ENCODE results near the gene FOXP1. TPM values are rescaled to one million over a fixed set of nuclear protein-coding genes. Genes with fewer than 3 reads are reported as not detected.

FOXP1 gene
- total and polyA plus RNA-seq, 2 donors = 26.1 to 42.3 TPM

DNA sequence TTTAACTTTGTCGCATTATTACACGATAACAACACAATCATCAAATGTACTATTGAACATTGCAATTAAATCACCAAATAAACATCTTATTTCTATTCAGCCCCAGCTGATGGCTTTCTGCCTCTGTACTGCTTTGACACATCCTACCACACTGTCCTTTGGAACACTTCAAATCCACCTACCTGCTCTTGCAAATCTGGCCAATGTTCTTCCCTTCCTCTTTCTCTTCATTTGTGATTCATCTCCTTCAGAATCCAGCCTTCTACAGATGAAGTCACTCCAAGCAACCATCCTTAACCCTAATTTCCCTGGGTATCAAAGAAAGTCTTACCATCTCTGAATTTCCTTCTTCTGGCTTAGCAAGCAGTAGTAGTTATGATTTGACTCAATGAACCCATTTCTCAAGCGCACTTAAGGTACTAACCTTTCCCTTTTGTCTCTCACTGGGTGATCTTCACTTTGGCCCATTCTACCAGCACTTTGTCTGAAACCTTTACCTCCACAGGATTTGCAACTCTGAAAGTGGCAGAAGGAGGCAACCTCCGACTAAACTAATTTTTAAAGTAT lies 502.9 kb downstream of the FOXP1 start:
- Histone ChIP-seq H3K9me3 (ENCODE audit: control insufficient read depth in 2 of 2, insufficient read depth in 1 of 2, low read length in 1 of 2) (no peaks in the 10 kb centered on the region), H3K4me3 (ENCODE audit: low read length in 2 of 2) (no peak overlapping the region), H3K27ac (ENCODE audit: low read depth in 1 of 2, low read length in 1 of 2) (no peak overlapping the region), H3K4me1 (ENCODE audit: control insufficient read depth in 2 of 2, insufficient read depth in 2 of 2, low read length in 2 of 2) (peaks cover 4 to 10% of the 10 kb centered on the region in 2 donors), H3K36me3 (ENCODE audit: control insufficient read depth in 2 of 2, insufficient read depth in 2 of 2, low read length in 1 of 2) (peaks cover 0 to 3% of the 10 kb centered on the region in 2 donors), H3K27me3 (ENCODE audit: control insufficient read depth in 2 of 2, insufficient read depth in 1 of 2, low read length in 1 of 2) (no peaks in the 10 kb centered on the region)
- WGBS = 97% methylated on average over 4 of the region's 4 CpGs
- DNase-seq (ENCODE audit: low read depth in 6 of 9, low spot score in 9 of 9) = no peak

DNA sequence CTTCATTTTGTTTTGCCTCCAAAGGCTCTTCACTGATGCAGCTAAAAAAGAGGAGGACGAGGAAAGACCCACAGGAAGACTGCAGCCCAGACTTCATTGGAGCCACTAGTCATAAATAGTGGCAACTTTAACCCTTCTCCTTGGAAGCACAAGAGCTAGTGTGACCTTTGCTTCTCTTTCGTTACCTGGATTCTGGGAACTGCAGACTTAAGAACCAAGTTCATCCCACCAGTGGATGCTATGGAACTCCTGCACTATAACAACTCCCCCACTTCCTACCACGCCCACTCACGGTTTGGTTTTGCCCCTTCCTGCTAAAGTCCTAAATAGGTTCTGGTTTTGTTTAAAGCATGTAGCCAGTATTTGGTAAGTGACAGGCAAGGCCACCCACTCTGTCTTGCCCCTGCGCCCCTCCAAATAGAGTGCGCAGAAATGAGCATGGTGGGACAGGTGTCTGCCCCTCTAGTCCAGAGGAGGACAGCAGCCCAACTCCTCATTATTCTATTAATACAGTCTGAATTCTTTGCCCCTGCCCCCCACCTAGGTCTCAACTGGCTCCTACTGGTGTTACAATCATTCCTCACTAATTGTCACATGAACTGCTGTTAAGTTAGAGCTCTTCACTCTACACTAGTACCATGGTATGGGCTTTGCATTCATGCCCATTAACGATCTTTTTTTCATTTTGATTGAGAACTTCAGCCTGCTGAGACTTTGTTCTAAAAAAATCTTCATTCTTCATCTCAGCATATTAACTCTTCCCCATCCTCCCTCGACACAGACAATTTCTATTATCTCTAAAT lies 504.6 kb downstream of the FOXP1 start:
- 95% methylated on average over 8 of the region's 8 CpGs for WGBS
- DNase-seq (ENCODE audit: low read depth in 6 of 9, low spot score in 9 of 9) = no peak
- Histone ChIP-seq H3K36me3 (ENCODE audit: control insufficient read depth in 2 of 2, insufficient read depth in 2 of 2, low read length in 1 of 2) (peaks cover 0 to 10% of the 10 kb centered on the region in 2 donors), H3K4me1 (ENCODE audit: control insufficient read depth in 2 of 2, insufficient read depth in 2 of 2, low read length in 2 of 2) (peaks cover 4 to 10% of the 10 kb centered on the region in 2 donors), H3K27me3 (ENCODE audit: control insufficient read depth in 2 of 2, insufficient read depth in 1 of 2, low read length in 1 of 2) (no peaks in the 10 kb centered on the region), H3K9me3 (ENCODE audit: control insufficient read depth in 2 of 2, insufficient read depth in 1 of 2, low read length in 1 of 2) (no peaks in the 10 kb centered on the region), H3K4me3 (ENCODE audit: low read length in 2 of 2) (no peak overlapping the region), H3K27ac (ENCODE audit: low read depth in 1 of 2, low read length in 1 of 2) (no peak overlapping the region)

DNA sequence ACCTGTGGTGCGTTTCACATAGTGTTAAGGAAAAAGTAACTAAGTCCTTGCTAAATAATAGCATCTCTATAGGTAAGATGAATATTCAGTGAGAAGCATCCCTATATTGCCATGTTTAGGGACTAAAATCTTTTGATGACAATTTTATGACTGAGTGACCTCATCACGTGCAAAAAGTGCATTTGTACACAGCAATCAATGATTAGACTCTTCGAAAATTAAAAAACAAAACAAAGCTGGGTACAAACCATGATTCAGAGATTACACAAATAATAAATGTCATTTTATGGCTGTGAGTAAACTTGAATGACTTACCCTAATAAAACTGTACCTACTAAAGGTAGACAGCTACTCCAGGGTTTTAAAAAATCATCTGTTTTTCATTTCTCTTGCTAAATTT lies 505.3 kb downstream of the FOXP1 start:
- Histone ChIP-seq H3K27me3 (ENCODE audit: control insufficient read depth in 2 of 2, insufficient read depth in 1 of 2, low read length in 1 of 2) (no peaks in the 10 kb centered on the region), H3K4me1 (ENCODE audit: control insufficient read depth in 2 of 2, insufficient read depth in 2 of 2, low read length in 2 of 2) (peaks cover 4 to 9% of the 10 kb centered on the region in 2 donors), H3K4me3 (ENCODE audit: low read length in 2 of 2) (no peak overlapping the region), H3K27ac (ENCODE audit: low read depth in 1 of 2, low read length in 1 of 2) (no peak overlapping the region), H3K36me3 (ENCODE audit: control insufficient read depth in 2 of 2, insufficient read depth in 2 of 2, low read length in 1 of 2) (peaks cover 0 to 15% of the 10 kb centered on the region in 2 donors), H3K9me3 (ENCODE audit: control insufficient read depth in 2 of 2, insufficient read depth in 1 of 2, low read length in 1 of 2) (no peaks in the 10 kb centered on the region)
- 96% methylated on average over 3 of the region's 3 CpGs for WGBS
- DNase-seq (ENCODE audit: low read depth in 6 of 9, low spot score in 9 of 9) = no peak

DNA sequence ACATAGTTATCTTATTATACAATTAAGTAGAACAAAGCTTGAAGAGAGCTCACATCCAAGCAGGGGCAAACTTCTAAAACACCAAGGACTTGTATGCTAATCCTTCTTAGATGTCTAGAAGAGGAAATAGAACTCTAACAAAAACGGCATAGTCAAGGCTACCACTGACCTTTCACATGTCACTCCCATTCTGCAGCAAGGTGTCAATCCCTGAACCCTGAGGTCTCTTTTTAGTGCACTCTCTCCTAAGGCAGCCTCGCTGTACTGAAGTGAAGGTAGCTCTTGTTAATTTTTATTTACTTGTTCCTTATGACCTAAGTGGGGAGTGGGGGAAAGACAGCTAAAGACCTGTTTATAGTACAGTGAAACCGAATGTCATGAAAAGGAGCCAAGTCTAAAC lies 506.5 kb downstream of the FOXP1 start:
- H3K27ac ChIP-seq (ENCODE audit: low read depth in 1 of 2, low read length in 1 of 2) = no peak overlapping the region
- DNase-seq (ENCODE audit: low read depth in 6 of 9, low spot score in 9 of 9) = no peak
- H3K36me3 ChIP-seq (ENCODE audit: control insufficient read depth in 2 of 2, insufficient read depth in 2 of 2, low read length in 1 of 2) = peaks cover 0 to 15% of the 10 kb centered on the region in 2 donors
- H3K27me3 ChIP-seq (ENCODE audit: control insufficient read depth in 2 of 2, insufficient read depth in 1 of 2, low read length in 1 of 2) = no peaks in the 10 kb centered on the region
- peaks cover 4 to 5% of the 10 kb centered on the region in 2 donors for H3K4me1 ChIP-seq (ENCODE audit: control insufficient read depth in 2 of 2, insufficient read depth in 2 of 2, low read length in 2 of 2)
- H3K4me3 ChIP-seq (ENCODE audit: low read length in 2 of 2) = no peak overlapping the region
- 86% methylated on average over 3 of the region's 3 CpGs for WGBS
- no peaks in the 10 kb centered on the region for H3K9me3 ChIP-seq (ENCODE audit: control insufficient read depth in 2 of 2, insufficient read depth in 1 of 2, low read length in 1 of 2)

DNA sequence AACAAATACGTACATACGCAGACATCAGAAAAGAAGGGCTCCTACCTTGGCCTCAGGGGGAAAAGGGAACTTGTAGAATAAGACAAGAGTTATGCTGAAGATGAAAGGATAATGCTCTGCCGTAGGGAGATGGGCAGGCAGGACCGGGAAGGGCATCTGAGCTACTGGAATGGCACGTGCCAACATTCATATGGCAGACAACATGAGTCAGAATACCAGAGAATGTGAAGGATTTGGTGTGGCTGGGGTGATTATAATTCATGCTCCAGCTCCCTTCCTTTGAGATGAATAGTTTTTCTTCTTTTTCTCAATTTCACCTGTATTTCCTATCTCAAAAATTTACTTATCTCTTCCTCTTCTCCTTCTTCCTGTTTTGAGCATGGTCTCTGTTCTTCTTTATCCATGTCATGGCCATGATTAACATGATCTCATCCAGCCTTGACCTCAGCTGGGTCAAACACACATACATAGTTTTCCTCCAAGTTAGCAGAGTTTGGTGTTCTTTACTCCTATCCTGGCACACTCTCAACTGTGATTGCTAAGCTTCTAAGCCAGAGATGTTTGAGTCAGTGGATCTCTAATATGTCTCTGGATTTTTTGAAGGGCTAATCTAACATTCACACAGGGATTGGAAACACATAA lies 507.0 kb downstream of the FOXP1 start:
- Histone ChIP-seq H3K27me3 (ENCODE audit: control insufficient read depth in 2 of 2, insufficient read depth in 1 of 2, low read length in 1 of 2) (no peaks in the 10 kb centered on the region), H3K4me3 (ENCODE audit: low read length in 2 of 2) (no peak overlapping the region), H3K27ac (ENCODE audit: low read depth in 1 of 2, low read length in 1 of 2) (no peak overlapping the region), H3K36me3 (ENCODE audit: control insufficient read depth in 2 of 2, insufficient read depth in 2 of 2, low read length in 1 of 2) (peaks cover 0 to 15% of the 10 kb centered on the region in 2 donors), H3K4me1 (ENCODE audit: control insufficient read depth in 2 of 2, insufficient read depth in 2 of 2, low read length in 2 of 2) (peaks cover 4 to 5% of the 10 kb centered on the region in 2 donors), H3K9me3 (ENCODE audit: control insufficient read depth in 2 of 2, insufficient read depth in 1 of 2, low read length in 1 of 2) (no peaks in the 10 kb centered on the region)
- no peak for DNase-seq (ENCODE audit: low read depth in 6 of 9, low spot score in 9 of 9)
- 95% methylated on average over 5 of the region's 5 CpGs for WGBS

DNA sequence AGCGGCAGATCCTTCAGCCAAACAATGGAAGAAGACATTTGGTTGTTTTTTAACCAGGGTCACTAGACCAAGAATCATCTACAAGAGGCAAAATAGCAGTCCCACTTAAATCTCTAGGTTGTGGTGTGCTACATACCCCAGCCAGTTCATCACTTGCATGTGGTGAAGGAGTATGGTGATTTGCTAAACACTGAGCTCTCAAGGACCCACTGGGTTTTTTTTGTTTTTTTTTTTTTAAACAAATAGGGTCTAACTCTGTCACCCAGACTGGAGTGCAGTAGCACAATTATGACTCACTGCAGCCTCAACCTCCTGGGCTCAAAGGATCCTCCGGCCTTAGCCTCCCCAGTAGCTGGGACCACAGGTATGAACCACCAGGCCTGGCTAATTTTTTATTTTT lies 508.0 kb downstream of the FOXP1 start:
- no peak for DNase-seq (ENCODE audit: low read depth in 6 of 9, low spot score in 9 of 9)
- Histone ChIP-seq H3K27ac (ENCODE audit: low read depth in 1 of 2, low read length in 1 of 2) (no peak overlapping the region), H3K27me3 (ENCODE audit: control insufficient read depth in 2 of 2, insufficient read depth in 1 of 2, low read length in 1 of 2) (no peaks in the 10 kb centered on the region), H3K4me1 (ENCODE audit: control insufficient read depth in 2 of 2, insufficient read depth in 2 of 2, low read length in 2 of 2) (peaks cover 6 to 15% of the 10 kb centered on the region in 2 donors), H3K4me3 (ENCODE audit: low read length in 2 of 2) (no peak overlapping the region), H3K36me3 (ENCODE audit: control insufficient read depth in 2 of 2, insufficient read depth in 2 of 2, low read length in 1 of 2) (peaks cover 0 to 13% of the 10 kb centered on the region in 2 donors), H3K9me3 (ENCODE audit: control insufficient read depth in 2 of 2, insufficient read depth in 1 of 2, low read length in 1 of 2) (no peaks in the 10 kb centered on the region)
- 97% methylated on average over 2 of the region's 2 CpGs for WGBS

DNA sequence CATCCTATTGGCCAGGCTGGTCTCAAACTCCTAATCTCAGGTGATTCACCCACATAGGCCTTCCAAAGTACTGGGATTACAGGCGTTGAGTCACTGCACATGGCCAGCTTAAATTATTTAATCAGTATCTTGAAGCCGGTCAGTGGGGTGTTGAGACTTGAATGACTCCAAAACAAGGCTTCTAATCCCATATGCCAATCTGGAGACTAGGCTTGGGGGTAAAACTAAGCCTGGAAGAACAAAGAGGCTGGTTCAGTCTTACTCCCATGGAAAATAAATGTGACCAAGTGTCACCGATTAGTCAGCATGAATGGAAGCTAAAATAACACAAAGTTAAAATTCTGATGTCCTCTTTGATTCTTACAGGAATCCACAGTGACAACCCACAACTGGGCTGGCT lies 509.1 kb downstream of the FOXP1 start:
- no peak for DNase-seq (ENCODE audit: low read depth in 6 of 9, low spot score in 9 of 9)
- 97% methylated on average over 3 of the region's 3 CpGs for WGBS
- H3K4me3 ChIP-seq (ENCODE audit: low read length in 2 of 2) = no peak overlapping the region
- peaks cover 0 to 13% of the 10 kb centered on the region in 2 donors for H3K36me3 ChIP-seq (ENCODE audit: control insufficient read depth in 2 of 2, insufficient read depth in 2 of 2, low read length in 1 of 2)
- peaks cover 6 to 25% of the 10 kb centered on the region in 2 donors for H3K4me1 ChIP-seq (ENCODE audit: control insufficient read depth in 2 of 2, insufficient read depth in 2 of 2, low read length in 2 of 2)
- H3K27ac ChIP-seq (ENCODE audit: low read depth in 1 of 2, low read length in 1 of 2) = no peak overlapping the region
- H3K9me3 ChIP-seq (ENCODE audit: control insufficient read depth in 2 of 2, insufficient read depth in 1 of 2, low read length in 1 of 2) = no peaks in the 10 kb centered on the region
- no peaks in the 10 kb centered on the region for H3K27me3 ChIP-seq (ENCODE audit: control insufficient read depth in 2 of 2, insufficient read depth in 1 of 2, low read length in 1 of 2)

DNA sequence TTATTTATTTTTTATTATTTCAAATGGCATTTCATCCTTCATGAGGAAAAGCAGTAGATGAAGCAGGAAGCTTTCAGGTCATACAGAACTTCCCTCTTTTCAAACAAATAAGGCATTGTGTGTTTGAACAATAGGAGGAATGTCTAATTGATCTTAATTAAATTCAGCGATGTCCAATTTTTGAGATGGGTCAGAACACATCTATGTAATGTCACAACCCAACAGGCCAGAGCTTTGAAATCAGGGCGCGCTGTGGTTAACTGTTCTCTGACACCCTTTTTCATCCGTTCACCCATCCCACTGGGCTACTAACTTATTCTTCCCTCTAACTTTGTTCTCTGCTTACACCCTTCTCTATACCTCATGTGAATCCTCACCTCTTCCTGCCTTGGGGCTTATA lies 510.5 kb downstream of the FOXP1 start:
- Histone ChIP-seq H3K9me3 (ENCODE audit: control insufficient read depth in 2 of 2, insufficient read depth in 1 of 2, low read length in 1 of 2) (no peaks in the 10 kb centered on the region), H3K36me3 (ENCODE audit: control insufficient read depth in 2 of 2, insufficient read depth in 2 of 2, low read length in 1 of 2) (peaks cover 0 to 13% of the 10 kb centered on the region in 2 donors), H3K4me3 (ENCODE audit: low read length in 2 of 2) (no peak overlapping the region), H3K27me3 (ENCODE audit: control insufficient read depth in 2 of 2, insufficient read depth in 1 of 2, low read length in 1 of 2) (no peaks in the 10 kb centered on the region), H3K4me1 (ENCODE audit: control insufficient read depth in 2 of 2, insufficient read depth in 2 of 2, low read length in 2 of 2) (peaks cover 6 to 30% of the 10 kb centered on the region in 2 donors), H3K27ac (ENCODE audit: low read depth in 1 of 2, low read length in 1 of 2) (no peak overlapping the region)
- WGBS = 89% methylated on average over 4 of the region's 4 CpGs
- DNase-seq (ENCODE audit: low read depth in 6 of 9, low spot score in 9 of 9) = no peak

DNA sequence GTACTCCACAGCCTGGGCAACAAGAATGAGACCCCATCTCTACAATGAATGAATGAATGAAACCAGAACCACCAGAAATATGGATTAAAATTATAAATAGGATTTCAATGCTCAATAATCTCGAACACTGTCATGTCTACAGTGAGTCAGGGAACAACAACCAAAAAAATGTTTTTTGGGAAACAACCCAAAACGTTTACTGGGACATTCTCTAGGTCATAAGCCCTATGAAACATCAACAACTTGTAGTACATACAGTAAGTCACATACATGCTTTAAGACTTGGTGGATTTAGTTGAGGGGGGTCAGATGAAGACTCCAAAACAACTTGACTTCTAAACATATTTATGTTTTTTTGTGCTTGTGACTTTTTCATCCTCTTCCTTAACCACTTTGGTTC lies 511.2 kb downstream of the FOXP1 start:
- DNase-seq (ENCODE audit: low read depth in 6 of 9, low spot score in 9 of 9) = no peak
- Histone ChIP-seq H3K27me3 (ENCODE audit: control insufficient read depth in 2 of 2, insufficient read depth in 1 of 2, low read length in 1 of 2) (no peaks in the 10 kb centered on the region), H3K27ac (ENCODE audit: low read depth in 1 of 2, low read length in 1 of 2) (no peak overlapping the region), H3K9me3 (ENCODE audit: control insufficient read depth in 2 of 2, insufficient read depth in 1 of 2, low read length in 1 of 2) (no peaks in the 10 kb centered on the region), H3K36me3 (ENCODE audit: control insufficient read depth in 2 of 2, insufficient read depth in 2 of 2, low read length in 1 of 2) (peaks cover 0 to 13% of the 10 kb centered on the region in 2 donors), H3K4me1 (ENCODE audit: control insufficient read depth in 2 of 2, insufficient read depth in 2 of 2, low read length in 2 of 2) (peaks cover 12 to 37% of the 10 kb centered on the region in 2 donors), H3K4me3 (ENCODE audit: low read length in 2 of 2) (no peak overlapping the region)
- 94% methylated on average over 2 of the region's 2 CpGs for WGBS
